ENCODE results near the gene IDH3A.

IDH3A gene

GRCh38 chr15:78149068-78149804 lies at the start of gene IDH3A:
IDH3A (plus strand) TSS chr15:78149362; CDS start chr15:78149404, 42 bp downstream.
- no peak for TF ChIP-seq CTCF (IDR thresholded peaks at IDR 0.05; ENCODE audit: low read depth, low read length, missing control alignments)
- DNase-seq (ENCODE audit: low read depth), result peak; percentile 80
- peak within 1 kb of the TSS; percentile 66 for H3K4me3 ChIP-seq (ENCODE audit: low read depth, low read length)

- no peak for TF ChIP-seq CTCF (IDR thresholded peaks at IDR 0.05; ENCODE audit: low read depth, low read length, missing control alignments)
- no peak for DNase-seq (ENCODE audit: low read depth)
- H3K4me3 ChIP-seq (ENCODE audit: low read depth, low read length), result no peak overlapping the region
Measured at GRCh38 chr15:78100886-78101285, 48.3 kb upstream of the IDH3A start.

- no peak for DNase-seq (ENCODE audit: low read depth)
- no peak for TF ChIP-seq CTCF (IDR thresholded peaks at IDR 0.05; ENCODE audit: low read depth, low read length, missing control alignments)
- no peak overlapping the region for H3K4me3 ChIP-seq (ENCODE audit: low read depth, low read length)
Measured at GRCh38 chr15:78101423-78102105, 47.6 kb upstream of the IDH3A start.

- TF ChIP-seq CTCF (IDR thresholded peaks at IDR 0.05; ENCODE audit: low read depth, low read length, missing control alignments), result no peak
- H3K4me3 ChIP-seq (ENCODE audit: low read depth, low read length), result no peak overlapping the region
Measured at GRCh38 chr15:78102211-78102610, 47.0 kb upstream of the IDH3A start.

GRCh38 chr15:78102741-78103140 lies 46.4 kb upstream of the IDH3A start:
- no peak for DNase-seq (ENCODE audit: low read depth)
- no peak overlapping the region for H3K4me3 ChIP-seq (ENCODE audit: low read depth, low read length)
- TF ChIP-seq CTCF (IDR thresholded peaks at IDR 0.05; ENCODE audit: low read depth, low read length, missing control alignments), result no peak

More at GRCh38 chr15:78102211-78102610, 47.0 kb upstream of the IDH3A start:
- DNase-seq (ENCODE audit: low read depth), result no peak

GRCh38 chr15:78103406-78104118 lies 45.6 kb upstream of the IDH3A start:
- peak; percentile 73 for DNase-seq (ENCODE audit: low read depth)
- no peak overlapping the region for H3K4me3 ChIP-seq (ENCODE audit: low read depth, low read length)
- no peak for TF ChIP-seq CTCF (IDR thresholded peaks at IDR 0.05; ENCODE audit: low read depth, low read length, missing control alignments)
